ENCODE data around the gene RAD21L1. TPM values are rescaled to one million over a fixed set of nuclear protein-coding genes. Genes with fewer than 3 reads are reported as not detected.

RAD21L1 gene
- total and polyA plus RNA-seq, 2 experiments from 2014 or later: not detected

GRCh38 chr20:1281279-1282057 is 55.6 kb downstream of the RAD21L1 start:
- no peak overlapping the region for H3K27ac ChIP-seq

DNA sequence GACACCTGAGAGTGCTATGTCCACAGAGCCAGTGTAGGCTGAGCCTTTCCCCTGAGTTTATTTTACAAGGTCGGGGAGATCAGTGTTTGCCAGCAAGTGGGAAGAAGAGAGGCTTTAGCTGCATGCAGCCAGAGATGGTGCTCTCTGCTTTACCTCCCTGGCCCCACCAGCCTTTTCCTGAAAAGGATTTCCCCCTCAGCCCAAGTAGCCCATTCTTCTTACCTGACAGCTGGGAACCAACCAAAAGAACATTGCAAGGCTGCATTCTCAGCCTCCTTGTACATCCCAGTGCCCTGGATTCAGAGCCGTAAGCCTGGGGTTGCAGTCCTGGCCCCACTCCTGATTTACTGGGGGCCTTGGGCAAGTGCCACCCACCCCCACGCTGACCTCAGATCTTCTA is 57.1 kb downstream of the RAD21L1 start:
- H3K27ac ChIP-seq: no peak overlapping the region
- H2AFZ ChIP-seq: no peak overlapping the region
- H3K4me2 ChIP-seq: no peak overlapping the region
- no peaks in the 10 kb centered on the region for H3K9me3 ChIP-seq (ENCODE audit: low read depth)
- H3K27me3 ChIP-seq: no peaks in the 10 kb centered on the region
- no peaks in the 10 kb centered on the region for H3K36me3 ChIP-seq (replicated peaks; ENCODE audit: insufficient read depth, low read depth)
- no peaks in the 10 kb centered on the region for H3K9me2 ChIP-seq (replicated peaks; ENCODE audit: insufficient read depth)
- 61% methylated on average over 3 of the region's 3 CpGs for WGBS (ENCODE audit: low lambda C conversion rate, missing lambda C conversion rate)
- H3K4me3 ChIP-seq: no peak overlapping the region
- TF ChIP-seq EZH2 (IDR thresholded peaks at IDR 0.05; ENCODE audit: borderline replicate concordance) (no peak), EZH2phosphoT487 (IDR thresholded peaks at IDR 0.05; ENCODE audit: low read depth, severe bottlenecking, unreplicated experiment) (no peak)
- TF ChIP-seq, protein P1, sequence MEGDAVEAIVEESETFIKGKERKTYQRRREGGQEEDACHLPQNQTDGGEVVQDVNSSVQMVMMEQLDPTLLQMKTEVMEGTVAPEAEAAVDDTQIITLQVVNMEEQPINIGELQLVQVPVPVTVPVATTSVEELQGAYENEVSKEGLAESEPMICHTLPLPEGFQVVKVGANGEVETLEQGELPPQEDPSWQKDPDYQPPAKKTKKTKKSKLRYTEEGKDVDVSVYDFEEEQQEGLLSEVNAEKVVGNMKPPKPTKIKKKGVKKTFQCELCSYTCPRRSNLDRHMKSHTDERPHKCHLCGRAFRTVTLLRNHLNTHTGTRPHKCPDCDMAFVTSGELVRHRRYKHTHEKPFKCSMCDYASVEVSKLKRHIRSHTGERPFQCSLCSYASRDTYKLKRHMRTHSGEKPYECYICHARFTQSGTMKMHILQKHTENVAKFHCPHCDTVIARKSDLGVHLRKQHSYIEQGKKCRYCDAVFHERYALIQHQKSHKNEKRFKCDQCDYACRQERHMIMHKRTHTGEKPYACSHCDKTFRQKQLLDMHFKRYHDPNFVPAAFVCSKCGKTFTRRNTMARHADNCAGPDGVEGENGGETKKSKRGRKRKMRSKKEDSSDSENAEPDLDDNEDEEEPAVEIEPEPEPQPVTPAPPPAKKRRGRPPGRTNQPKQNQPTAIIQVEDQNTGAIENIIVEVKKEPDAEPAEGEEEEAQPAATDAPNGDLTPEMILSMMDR (IDR thresholded peaks at IDR 0.05; ENCODE audit: poor library complexity): no peak
- no peaks in the 10 kb centered on the region for H3K79me2 ChIP-seq
- H3K4me1 ChIP-seq (ENCODE audit: insufficient read depth): no peaks in the 10 kb centered on the region
- no peaks in the 10 kb centered on the region for H4K20me1 ChIP-seq (ENCODE audit: insufficient read depth, poor library complexity, severe bottlenecking)
- no peak for DNase-seq (ENCODE audit: low spot score)

More at GRCh38 chr20:1281279-1282057, 55.6 kb downstream of the RAD21L1 start:
- Histone ChIP-seq H3K4me3 (no peak overlapping the region), H3K4me2 (no peak overlapping the region), H3K79me2 (no peaks in the 10 kb centered on the region), H4K20me1 (ENCODE audit: insufficient read depth, poor library complexity, severe bottlenecking) (no peaks in the 10 kb centered on the region), H3K27me3 (no peaks in the 10 kb centered on the region), H3K4me1 (ENCODE audit: insufficient read depth) (no peaks in the 10 kb centered on the region), H3K36me3 (replicated peaks; ENCODE audit: insufficient read depth, low read depth) (no peaks in the 10 kb centered on the region), H3K9me2 (replicated peaks; ENCODE audit: insufficient read depth) (no peaks in the 10 kb centered on the region), H3K9me3 (ENCODE audit: low read depth) (no peaks in the 10 kb centered on the region), H2AFZ (no peak overlapping the region)
- DNase-seq (ENCODE audit: low spot score): no peak
- TF ChIP-seq EZH2phosphoT487 (IDR thresholded peaks at IDR 0.05; ENCODE audit: low read depth, severe bottlenecking, unreplicated experiment) (no peak), EZH2 (IDR thresholded peaks at IDR 0.05; ENCODE audit: borderline replicate concordance) (no peak)
- TF ChIP-seq, protein P1 (IDR thresholded peaks at IDR 0.05; ENCODE audit: poor library complexity): no peak
- WGBS (ENCODE audit: low lambda C conversion rate, missing lambda C conversion rate): 87% methylated on average over 7 of the region's 7 CpGs

DNA sequence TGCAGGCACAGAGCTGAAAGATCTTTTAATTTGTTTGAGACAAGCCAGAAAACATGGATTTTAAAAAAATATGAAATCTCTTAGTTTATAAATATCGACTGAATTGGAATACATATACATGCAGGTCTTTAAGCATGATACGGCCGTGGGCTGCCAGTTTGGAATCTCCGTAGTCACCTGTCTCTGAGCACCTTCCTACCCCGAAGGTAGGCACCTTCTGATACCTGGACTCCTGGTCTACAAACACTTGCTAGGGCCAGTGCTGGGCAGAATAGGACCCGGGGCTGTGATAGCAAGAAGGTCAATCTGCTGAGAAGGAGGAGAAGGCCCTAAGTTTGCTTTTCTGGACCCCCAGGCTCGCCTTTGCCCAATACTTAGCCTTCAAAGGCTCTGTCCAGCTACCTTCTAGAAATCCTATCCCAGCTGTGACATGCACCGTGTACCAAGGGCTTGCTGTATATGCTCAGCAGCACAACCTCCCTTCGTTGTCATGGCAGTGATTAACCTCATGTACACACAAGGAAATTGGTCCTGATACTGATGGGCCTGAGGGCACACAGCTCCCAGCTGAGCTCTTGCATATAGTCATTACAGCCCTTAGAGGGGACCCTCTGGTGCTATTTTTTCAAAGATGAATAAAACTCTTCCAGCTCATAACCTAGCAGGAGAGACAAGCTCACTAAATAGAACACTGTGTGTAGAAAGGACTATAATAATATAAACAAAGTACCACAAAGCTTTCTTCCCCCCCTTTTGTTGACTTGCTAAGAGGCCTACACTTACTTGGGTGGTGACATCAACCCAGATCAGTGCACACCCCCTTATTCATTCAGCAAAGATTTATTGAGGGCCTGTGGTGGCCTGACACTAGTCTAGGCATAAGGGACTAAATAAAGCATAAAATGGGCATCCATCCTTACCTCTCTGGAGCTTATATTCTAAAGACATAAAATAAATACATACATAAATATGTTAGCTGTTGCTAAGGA is 58.0 kb downstream of the RAD21L1 start:
- no peak for DNase-seq (ENCODE audit: low spot score)
- Histone ChIP-seq H3K36me3 (replicated peaks; ENCODE audit: insufficient read depth, low read depth) (no peaks in the 10 kb centered on the region), H4K20me1 (ENCODE audit: insufficient read depth, poor library complexity, severe bottlenecking) (no peaks in the 10 kb centered on the region), H3K9me2 (replicated peaks; ENCODE audit: insufficient read depth) (no peaks in the 10 kb centered on the region), H3K4me2 (no peak overlapping the region), H2AFZ (no peak overlapping the region), H3K27ac (no peak overlapping the region), H3K27me3 (no peaks in the 10 kb centered on the region), H3K9me3 (ENCODE audit: low read depth) (no peaks in the 10 kb centered on the region), H3K4me1 (ENCODE audit: insufficient read depth) (no peaks in the 10 kb centered on the region), H3K79me2 (no peaks in the 10 kb centered on the region), H3K4me3 (no peak overlapping the region)
- 80% methylated on average over 9 of the region's 9 CpGs for WGBS (ENCODE audit: low lambda C conversion rate, missing lambda C conversion rate)
- TF ChIP-seq EZH2 (IDR thresholded peaks at IDR 0.05; ENCODE audit: borderline replicate concordance): no peak
- TF ChIP-seq, protein P1 (IDR thresholded peaks at IDR 0.05; ENCODE audit: poor library complexity): no peak
- no peak for TF ChIP-seq EZH2phosphoT487 (IDR thresholded peaks at IDR 0.05; ENCODE audit: low read depth, severe bottlenecking, unreplicated experiment)
